ENCODE results near the gene CBX5. TPM values are rescaled to one million over a fixed set of nuclear protein-coding genes. Genes with fewer than 3 reads are reported as not detected.

The CBX5 gene
- total and polyA plus RNA-seq, 10 of the 15 experiments (the other 5 are each of a cell fraction or from before 2014, with no cell fraction given), result 46.7 to 138 (median 74.6) TPM

GRCh38 chr12:54279632-54280467 lies at the start of gene CBX5 (continued):
- TF ChIP-seq CREM (IDR thresholded peaks at IDR 0.05; ENCODE audit: low read depth), result peak; percentile 29; the same call in 1 of the 2 replicates
- TF ChIP-seq USF1 (IDR thresholded peaks at IDR 0.05; ENCODE audit: borderline replicate concordance, extremely low read length, insufficient read depth, low read depth, low read length), result no peak
- no peak for TF ChIP-seq ELK1 (IDR thresholded peaks at IDR 0.05; ENCODE audit: low read depth, low read length)
- TF ChIP-seq, protein P1, sequence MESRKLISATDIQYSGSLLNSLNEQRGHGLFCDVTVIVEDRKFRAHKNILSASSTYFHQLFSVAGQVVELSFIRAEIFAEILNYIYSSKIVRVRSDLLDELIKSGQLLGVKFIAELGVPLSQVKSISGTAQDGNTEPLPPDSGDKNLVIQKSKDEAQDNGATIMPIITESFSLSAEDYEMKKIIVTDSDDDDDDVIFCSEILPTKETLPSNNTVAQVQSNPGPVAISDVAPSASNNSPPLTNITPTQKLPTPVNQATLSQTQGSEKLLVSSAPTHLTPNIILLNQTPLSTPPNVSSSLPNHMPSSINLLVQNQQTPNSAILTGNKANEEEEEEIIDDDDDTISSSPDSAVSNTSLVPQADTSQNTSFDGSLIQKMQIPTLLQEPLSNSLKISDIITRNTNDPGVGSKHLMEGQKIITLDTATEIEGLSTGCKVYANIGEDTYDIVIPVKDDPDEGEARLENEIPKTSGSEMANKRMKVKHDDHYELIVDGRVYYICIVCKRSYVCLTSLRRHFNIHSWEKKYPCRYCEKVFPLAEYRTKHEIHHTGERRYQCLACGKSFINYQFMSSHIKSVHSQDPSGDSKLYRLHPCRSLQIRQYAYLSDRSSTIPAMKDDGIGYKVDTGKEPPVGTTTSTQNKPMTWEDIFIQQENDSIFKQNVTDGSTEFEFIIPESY (IDR thresholded peaks at IDR 0.05), result no peak
- TF ChIP-seq BRCA1 (IDR thresholded peaks at IDR 0.05; ENCODE audit: low read depth, low read length), result no peak
- TF ChIP-seq EGR1 (IDR thresholded peaks at IDR 0.05; ENCODE audit: borderline replicate concordance in 1 of 2, low read depth in 2 of 2, low read length in 2 of 2), result no peak
- TF ChIP-seq STAT3 (IDR thresholded peaks at IDR 0.05; ENCODE audit: low read depth, low read length), result no peak
- TF ChIP-seq SMAD5 (IDR thresholded peaks at IDR 0.05; ENCODE audit: low read depth), result peak; percentile 49; the same call in 1 of the 2 replicates
- peak; percentile 100 for TF ChIP-seq IKZF1 (conservative IDR thresholded peaks at IDR 0.05)
- TF ChIP-seq, protein P2, sequence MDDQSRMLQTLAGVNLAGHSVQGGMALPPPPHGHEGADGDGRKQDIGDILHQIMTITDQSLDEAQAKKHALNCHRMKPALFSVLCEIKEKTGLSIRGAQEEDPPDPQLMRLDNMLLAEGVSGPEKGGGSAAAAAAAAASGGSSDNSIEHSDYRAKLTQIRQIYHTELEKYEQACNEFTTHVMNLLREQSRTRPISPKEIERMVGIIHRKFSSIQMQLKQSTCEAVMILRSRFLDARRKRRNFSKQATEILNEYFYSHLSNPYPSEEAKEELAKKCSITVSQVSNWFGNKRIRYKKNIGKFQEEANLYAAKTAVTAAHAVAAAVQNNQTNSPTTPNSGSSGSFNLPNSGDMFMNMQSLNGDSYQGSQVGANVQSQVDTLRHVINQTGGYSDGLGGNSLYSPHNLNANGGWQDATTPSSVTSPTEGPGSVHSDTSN (IDR thresholded peaks at IDR 0.05; ENCODE audit: insufficient replicate concordance, low read depth, low read length), result peak; percentile 98
- TF ChIP-seq SMC3 (IDR thresholded peaks at IDR 0.05; ENCODE audit: borderline replicate concordance, low read length), result no peak
- TF ChIP-seq MTA2 (IDR thresholded peaks at IDR 0.05; ENCODE audit: low read depth), result no peak
- TF ChIP-seq RAD51 (IDR thresholded peaks at IDR 0.05), result peak; percentile 74
- no peak for TF ChIP-seq MTA3 (IDR thresholded peaks at IDR 0.05; ENCODE audit: borderline replicate concordance, low read length)
- no peak for TF ChIP-seq NFXL1 (IDR thresholded peaks at IDR 0.05; ENCODE audit: borderline replicate concordance)
- 0 out of 2 replicates have a peak, but pooled peaks have one; percentile 23 for TF ChIP-seq ZBED1 (IDR thresholded peaks at IDR 0.05; ENCODE audit: borderline replicate concordance)
- TF ChIP-seq HSF1 (IDR thresholded peaks at IDR 0.05; ENCODE audit: low read depth, low read length), result no peak
- TF ChIP-seq, protein P3, sequence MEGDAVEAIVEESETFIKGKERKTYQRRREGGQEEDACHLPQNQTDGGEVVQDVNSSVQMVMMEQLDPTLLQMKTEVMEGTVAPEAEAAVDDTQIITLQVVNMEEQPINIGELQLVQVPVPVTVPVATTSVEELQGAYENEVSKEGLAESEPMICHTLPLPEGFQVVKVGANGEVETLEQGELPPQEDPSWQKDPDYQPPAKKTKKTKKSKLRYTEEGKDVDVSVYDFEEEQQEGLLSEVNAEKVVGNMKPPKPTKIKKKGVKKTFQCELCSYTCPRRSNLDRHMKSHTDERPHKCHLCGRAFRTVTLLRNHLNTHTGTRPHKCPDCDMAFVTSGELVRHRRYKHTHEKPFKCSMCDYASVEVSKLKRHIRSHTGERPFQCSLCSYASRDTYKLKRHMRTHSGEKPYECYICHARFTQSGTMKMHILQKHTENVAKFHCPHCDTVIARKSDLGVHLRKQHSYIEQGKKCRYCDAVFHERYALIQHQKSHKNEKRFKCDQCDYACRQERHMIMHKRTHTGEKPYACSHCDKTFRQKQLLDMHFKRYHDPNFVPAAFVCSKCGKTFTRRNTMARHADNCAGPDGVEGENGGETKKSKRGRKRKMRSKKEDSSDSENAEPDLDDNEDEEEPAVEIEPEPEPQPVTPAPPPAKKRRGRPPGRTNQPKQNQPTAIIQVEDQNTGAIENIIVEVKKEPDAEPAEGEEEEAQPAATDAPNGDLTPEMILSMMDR (IDR thresholded peaks at IDR 0.05 in 2 of 3, conservative IDR thresholded peaks at IDR 0.05 in 1 of 3; ENCODE audit: control insufficient read depth in 2 of 3, extremely low read depth in 1 of 3, insufficient read depth in 1 of 3, low read depth in 3 of 3, low read length in 3 of 3), result no peak
- no peak for TF ChIP-seq SREBF2 (IDR thresholded peaks at IDR 0.05; ENCODE audit: low read length)

Measured in GM12878 (cell line).